GM12873 (cell line): Measurements from ENCODE around the gene TREML1.

Experiments
- CTCF ChIP-seq: IDR thresholded peaks from 2 replicates; pipeline ENCODE4 v1.5.1; 2012; ENCODE audit warnings: low read depth, mild to moderate bottlenecking, moderate library complexity, low read length, control low read depth; ENCODE audit not compliant: insufficient read depth; ENCODE audit errors: missing control alignments

The TREML1 gene

GRCh38 chr6:41176189-41176588 lies 22.0 kb upstream of the TREML1 start:
- no peak for TF ChIP-seq CTCF

- no peak for TF ChIP-seq CTCF
Observed at GRCh38 chr6:41175084-41175483, 20.9 kb upstream of the TREML1 start.

- no peak for TF ChIP-seq CTCF
Observed at GRCh38 chr6:41174610-41175009, 20.5 kb upstream of the TREML1 start.

- no peak for TF ChIP-seq CTCF
Observed at GRCh38 chr6:41171908-41172307, 17.8 kb upstream of the TREML1 start.

- no peak for TF ChIP-seq CTCF
Observed at GRCh38 chr6:41170547-41171160, 16.5 kb upstream of the TREML1 start.

GRCh38 chr6:41167173-41167963 lies 13.2 kb upstream of the TREML1 start:
- no peak for TF ChIP-seq CTCF

- no peak for TF ChIP-seq CTCF
Observed at GRCh38 chr6:41164551-41165120, 10.5 kb upstream of the TREML1 start.
